GM23338 (cell line): Measurements from ENCODE around the gene ZSCAN18. TPM values are rescaled to one million over a fixed set of nuclear protein-coding genes. Genes with fewer than 3 reads are reported as not detected.

Source experiments
- ATAC-seq: fragments of 200-7000 bp; cut with Tn5 transposase; 3 replicates; pipeline ENCODE4 v1.9.1; 2020
- DNase-seq: peaks from one replicate; pipeline ENCODE4 v3.0.0-alpha.2; 2015; ENCODE audit warnings: low spot score
- H2AFZ ChIP-seq: fragments of 200-600 bp; sonication (generic); 2 replicates; pipeline ENCODE4 v1.8.0; 2016; ENCODE audit warnings: antibody characterized with exemption, mild to moderate bottlenecking, moderate library complexity
- H3F3A ChIP-seq: fragments of 200-600 bp; sonication (generic); replicated peaks from 2 replicates; pipeline ENCODE4 v1.8.0; 2017; ENCODE audit warnings: antibody characterized with exemption, mixed run types, low read depth
- H3K27ac ChIP-seq: fragments of 200-600 bp; sonication (generic); 2 replicates; pipeline ENCODE4 v1.6.1; 2016; ENCODE audit warnings: low read depth
- H3K27me3 ChIP-seq: fragments of 200-600 bp; sonication (generic); 2 replicates; pipeline ENCODE4 v1.8.0; 2016; ENCODE audit warnings: mild to moderate bottlenecking, mixed run types, moderate library complexity; ENCODE audit not compliant: insufficient read depth
- H3K36me3 ChIP-seq: fragments of 200-600 bp; sonication (generic); 2 replicates; pipeline ENCODE4 v1.8.0; 2016; ENCODE audit warnings: mild to moderate bottlenecking; ENCODE audit not compliant: insufficient read depth
- H3K4me1 ChIP-seq: fragments of 200-600 bp; sonication (generic); 2 replicates; pipeline ENCODE4 v1.8.0; 2016; ENCODE audit warnings: mild to moderate bottlenecking, moderate library complexity; ENCODE audit not compliant: insufficient read depth
- H3K4me2 ChIP-seq: fragments of 200-600 bp; sonication (generic); 2 replicates; pipeline ENCODE4 v1.7.1; 2017; ENCODE audit warnings: mixed run types
- H3K4me3 ChIP-seq: fragments of 200-600 bp; sonication (generic); 2 replicates; pipeline ENCODE4 v1.6.1; 2016; ENCODE audit warnings: mixed run types
- H3K79me2 ChIP-seq: fragments of 200-600 bp; sonication (generic); replicated peaks from 2 replicates; pipeline ENCODE4 v1.8.0; 2017; ENCODE audit warnings: mild to moderate bottlenecking; ENCODE audit not compliant: insufficient read depth
- H3K9me2 ChIP-seq: fragments of 200-600 bp; sonication (generic); 2 replicates; pipeline ENCODE4 v1.8.0; 2017; ENCODE audit not compliant: insufficient read depth
- H4K20me1 ChIP-seq: fragments of 200-600 bp; sonication (generic); replicated peaks from 2 replicates; pipeline ENCODE4 v1.8.0; 2017; ENCODE audit warnings: mild to moderate bottlenecking; ENCODE audit not compliant: insufficient read depth
- H3K27ac Mint-ChIP-seq: 2 replicates; pipeline ENCODE4 v1.8.0; 2020; ENCODE audit warnings: inconsistent platforms, mild to moderate bottlenecking, moderate library complexity, mixed read lengths
- H3K27me3 Mint-ChIP-seq: 3 replicates; pipeline ENCODE4 v1.8.0; 2022; ENCODE audit warnings: low read depth, mild to moderate bottlenecking, moderate library complexity, mixed read lengths, inconsistent platforms; ENCODE audit not compliant: insufficient read depth, poor library complexity
- H3K36me3 Mint-ChIP-seq: 3 replicates; pipeline ENCODE4 v1.8.0; 2021; ENCODE audit warnings: low read depth, mild to moderate bottlenecking, inconsistent platforms, moderate library complexity, mixed read lengths
- H3K4me1 Mint-ChIP-seq: 3 replicates; pipeline ENCODE4 v1.8.0; 2020; ENCODE audit warnings: mild to moderate bottlenecking, inconsistent platforms, mixed read lengths
- H3K4me3 Mint-ChIP-seq: 3 replicates; pipeline ENCODE4 v1.8.0; 2021; ENCODE audit warnings: moderate library complexity, mild to moderate bottlenecking, inconsistent platforms, mixed read lengths
- H3K9me3 Mint-ChIP-seq: 3 replicates; pipeline ENCODE4 v1.8.0; 2020; ENCODE audit warnings: moderate library complexity, mild to moderate bottlenecking, inconsistent platforms, mixed read lengths
- CREB1 ChIP-seq: fragments of 250-450 bp; sonication (Bioruptor Pico); IDR thresholded peaks from 2 replicates; pipeline ENCODE4 v1.5.0; 2020; ENCODE audit warnings: low read depth, mild to moderate bottlenecking, moderate library complexity
- CTCF ChIP-seq, 2 experiments: fragments of 200-600 bp in 1 of 2; sonication (generic) in 1 of 2; conservative IDR thresholded peaks; 2 replicates each; pipeline versions ENCODE4 v1.5.1 to v1.6.1; 2016 to 2017; ENCODE audit warnings: antibody characterized with exemption in 2 of 2, low read depth in 2 of 2, mild to moderate bottlenecking in 2 of 2, moderate library complexity in 1 of 2
- ETS1 ChIP-seq: IDR thresholded peaks from 2 replicates; pipeline ENCODE4 v1.6.1; 2016; ENCODE audit warnings: antibody characterized with exemption
- EZH2 ChIP-seq: fragments of 200-600 bp; sonication (generic); IDR thresholded peaks from one replicate; pipeline ENCODE4 v1.8.0; 2017; ENCODE audit warnings: antibody characterized with exemption, mild to moderate bottlenecking, low read depth; ENCODE audit not compliant: unreplicated experiment
- EZH2phosphoT487 ChIP-seq: fragments of 200-600 bp; sonication (generic); IDR thresholded peaks from one replicate; pipeline ENCODE4 v1.8.1; 2018; ENCODE audit warnings: antibody characterized with exemption; ENCODE audit not compliant: unreplicated experiment
- JUNB ChIP-seq: IDR thresholded peaks from one replicate; pipeline ENCODE4 v1.6.1; 2016; ENCODE audit warnings: antibody characterized with exemption; ENCODE audit not compliant: unreplicated experiment
- NANOG ChIP-seq: IDR thresholded peaks from 2 replicates; pipeline ENCODE4 v1.6.1; 2016; ENCODE audit warnings: antibody characterized with exemption, borderline replicate concordance
- POLR2AphosphoS5 ChIP-seq: IDR thresholded peaks from 2 replicates; pipeline ENCODE4 v1.6.1; 2016; ENCODE audit warnings: antibody characterized with exemption, low read depth
- REST ChIP-seq: IDR thresholded peaks from one replicate; pipeline ENCODE4 v1.6.1; 2018; ENCODE audit warnings: antibody characterized with exemption; ENCODE audit not compliant: unreplicated experiment
- STAT1 ChIP-seq: IDR thresholded peaks from one replicate; pipeline ENCODE4 v1.6.1; 2016; ENCODE audit warnings: antibody characterized with exemption; ENCODE audit not compliant: unreplicated experiment
- ZNF114 ChIP-seq: fragments of 250-450 bp; sonication (Bioruptor Pico); IDR thresholded peaks from 2 replicates; pipeline ENCODE4 v1.5.0; 2020; ENCODE audit warnings: mild to moderate bottlenecking, moderate library complexity
- ZNF331 ChIP-seq: fragments of 250-450 bp; sonication (Bioruptor Pico); IDR thresholded peaks from 2 replicates; pipeline ENCODE4 v1.5.0; 2020; ENCODE audit warnings: low read depth, mild to moderate bottlenecking, moderate library complexity
- polyA plus RNA-seq: library from polyadenylated mRNA; unstranded; fragments of >200 nt; fragmentation: Nextera tagmentation; extraction: Ambion mirVana; gene quantifications from 2 replicates; pipeline ENCODE4 v1.2.1, GENCODE V29; 2016
- total RNA-seq: library from RNA; depleted of rRNA; stranded (reverse); fragments of >200 nt; shearing (Covaris generic); gene quantifications from 2 replicates; pipeline ENCODE4 v1.2.3, GENCODE V29; 2014

The ZSCAN18 gene
- total and polyA plus RNA-seq, 2 experiments from 2014 or later = 25.1 to 75.0 TPM

GRCh38 chr19:58056861-58057260 is 41.2 kb downstream of the ZSCAN18 start:
- TF ChIP-seq CTCF (conservative IDR thresholded peaks at IDR 0.05; ENCODE audit: low read depth in 2 of 2) = no peak
- TF ChIP-seq ETS1 = no peak
- TF ChIP-seq CREB1 (CRISPR knock-in tag) = no peak
- no peak overlapping the region for H3K27ac ChIP-seq
- H3K27me3 ChIP-seq = no peaks in the 10 kb centered on the region
- ATAC-seq (no peak), DNase-seq (no peak)
- H3K4me2 ChIP-seq = no peak overlapping the region
- H4K20me1 ChIP-seq = no peaks in the 10 kb centered on the region
- Mint-ChIP-seq H3K27me3 (peaks cover 14% of the 10 kb centered on the region), H3K4me1 (peaks cover 8% of the 10 kb centered on the region), H3K4me3 (no peak overlapping the region), H3K9me3 (peaks cover 79% of the 10 kb centered on the region), H3K27ac (no peak overlapping the region), H3K36me3 (peaks cover 41% of the 10 kb centered on the region)
- 0 out of 2 replicates have a peak, but pooled peaks cover 4% of the 10 kb centered on the region for H3F3A ChIP-seq
- H3K4me1 ChIP-seq = peaks cover 16% of the 10 kb centered on the region
- no peak overlapping the region for H2AFZ ChIP-seq
- H3K36me3 ChIP-seq = no peaks in the 10 kb centered on the region
- no peaks in the 10 kb centered on the region for H3K79me2 ChIP-seq
- H3K4me3 ChIP-seq = no peak overlapping the region
- 0 out of 2 replicates have a peak, but pooled peaks cover 6% of the 10 kb centered on the region for H3K9me2 ChIP-seq

GRCh38 chr19:58056261-58056660 is 41.8 kb downstream of the ZSCAN18 start:
- peaks cover 40% of the 10 kb centered on the region for H3K36me3 Mint-ChIP-seq
- H3K4me1 ChIP-seq = peaks cover 16% of the 10 kb centered on the region
- H3K9me2 ChIP-seq = 0 out of 2 replicates have a peak, but pooled peaks cover 6% of the 10 kb centered on the region
- peaks cover 8% of the 10 kb centered on the region for H3K4me1 Mint-ChIP-seq
- no peak overlapping the region for H3K4me3 Mint-ChIP-seq
- no peak for ATAC-seq
- H3K27ac ChIP-seq = no peak overlapping the region
- H4K20me1 ChIP-seq = no peaks in the 10 kb centered on the region
- 0 out of 2 replicates have a peak, but pooled peaks cover 4% of the 10 kb centered on the region for H3F3A ChIP-seq
- peaks cover 13% of the 10 kb centered on the region for H3K27me3 Mint-ChIP-seq
- no peak overlapping the region for H3K27ac Mint-ChIP-seq
- no peaks in the 10 kb centered on the region for H3K27me3 ChIP-seq
- H3K36me3 ChIP-seq = no peaks in the 10 kb centered on the region
- H2AFZ ChIP-seq = 0 out of 2 replicates have a peak overlapping the region, but pooled peaks have one; percentile 99
- no peak overlapping the region for H3K4me3 ChIP-seq
- H3K79me2 ChIP-seq = no peaks in the 10 kb centered on the region
- H3K4me2 ChIP-seq = no peak overlapping the region
- peaks cover 79% of the 10 kb centered on the region for H3K9me3 Mint-ChIP-seq
- DNase-seq = no peak
- TF ChIP-seq NANOG (no peak), POLR2AphosphoS5 (no peak), JUNB (no peak), EZH2 (no peak), EZH2phosphoT487 (no peak), REST (no peak), CREB1 (CRISPR knock-in tag) (no peak), STAT1 (no peak), ZNF331 (CRISPR knock-in tag) (no peak), ZNF114 (CRISPR knock-in tag) (no peak), ETS1 (no peak)
